Suprapubic skin (tissue), 4 donors: ENCODE data around the gene KLHL14.

Experiments
- CTCF ChIP-seq, 2 donors: fragments of 200-600 bp in 1 of 2; fragments of 450-650 bp in 1 of 2; sonication (generic) in 1 of 2; IDR thresholded peaks; one replicate each; pipeline ENCODE4 v1.5.1; 2016 to 2019; ENCODE audit warnings: antibody characterized with exemption in 2 of 2, mild to moderate bottlenecking in 1 of 2, moderate library complexity in 1 of 2
- EP300 ChIP-seq: sonication (generic); formaldehyde crosslinking; IDR thresholded peaks from one replicate; pipeline ENCODE4 v1.6.1; 2017; ENCODE audit warnings: antibody characterized with exemption
- POLR2A ChIP-seq, 2 donors: fragments of 450-650 bp; IDR thresholded peaks; one replicate each; pipeline ENCODE4 v1.6.1; 2017; ENCODE audit warnings: antibody characterized with exemption in 2 of 2, mild to moderate bottlenecking in 2 of 2, moderate library complexity in 2 of 2
- POLR2AphosphoS5 ChIP-seq, 3 donors: sonication (generic); formaldehyde crosslinking; IDR thresholded peaks; one replicate each; pipeline ENCODE4 v1.6.1; 2017; ENCODE audit warnings: antibody characterized with exemption in 3 of 3

GRCh38 chr18:32804134-32804888 is 31.5 kb upstream of the KLHL14 start:
- TF ChIP-seq CTCF (IDR thresholded peaks at IDR 0.05) (no peak), POLR2A (IDR thresholded peaks at IDR 0.05) (no peak), EP300 (no peak), POLR2AphosphoS5 (IDR thresholded peaks at IDR 0.05) (no peak)
